HEK293 (cell line): Measurements from ENCODE around the gene DOCK3.

Source experiments
- CTCF ChIA-PET: fragments of 350-600 bp; formaldehyde crosslinking; extraction: SDS; loops from one replicate; lab custom pipeline; 2021; ENCODE audit warnings: antibody characterized with exemption; lab: Yijun Ruan, JAX
- POLR2A ChIA-PET: fragments of 300-600 bp; formaldehyde crosslinking; extraction: SDS; loops from one replicate; lab custom pipeline; 2020; ENCODE audit warnings: antibody characterized with exemption, inconsistent platforms; lab: Yijun Ruan, JAX
- H3K27ac ChIP-seq: fragments of 200-500 bp; sonication (Bioruptor generic); 2 replicates; pipeline ENCODE4 v1.5.1; 2014; ENCODE audit warnings: low read depth, low read length, control low read depth, inconsistent platforms; ENCODE audit errors: extremely low read depth
- H3K36me3 ChIP-seq, 2 experiments: fragments of 200-500 bp in 1 of 2; sonication (Bioruptor generic) in 1 of 2; 1 replicate in 1 of 2; 2 replicates in 1 of 2; pipeline ENCODE4 v1.5.1; 2014 to 2017; ENCODE audit warnings: inconsistent platforms in 2 of 2, low read length in 2 of 2; ENCODE audit not compliant: control insufficient read depth in 2 of 2, insufficient read depth in 1 of 2
- H3K4me1 ChIP-seq: fragments of 200-500 bp; sonication (Bioruptor generic); 2 replicates; pipeline ENCODE4 v1.5.1; 2014; ENCODE audit warnings: mild to moderate bottlenecking, low read length, inconsistent platforms; ENCODE audit not compliant: control insufficient read depth, insufficient read depth
- H3K4me3 ChIP-seq: 2 replicates; pipeline ENCODE4 v1.5.1; 2011; ENCODE audit warnings: low read depth, mild to moderate bottlenecking, control low read depth, low read length, moderate library complexity
- H3K9me3 ChIP-seq: fragments of 200-500 bp; sonication (Bioruptor generic); 2 replicates; pipeline ENCODE4 v1.5.1; 2014; ENCODE audit warnings: low read depth, low read length, inconsistent platforms; ENCODE audit not compliant: control insufficient read depth, insufficient read depth
- HOXA7 ChIP-seq: sonication (generic); formaldehyde crosslinking; IDR thresholded peaks from 2 replicates; pipeline ENCODE4 v1.8.1; 2022; ENCODE audit warnings: missing genetic modification reagents, borderline replicate concordance
- HOXD13 ChIP-seq: sonication (generic); formaldehyde crosslinking; IDR thresholded peaks from 2 replicates; pipeline ENCODE4 v1.8.0; 2022; ENCODE audit warnings: missing genetic modification reagents, borderline replicate concordance
- MZF1 ChIP-seq: fragments of 450-650 bp; formaldehyde crosslinking; IDR thresholded peaks from 2 replicates; pipeline ENCODE4 v1.5.1; 2017; ENCODE audit warnings: missing biosample characterization, missing genetic modification characterization, borderline replicate concordance
- RBAK ChIP-seq: fragments of 450-650 bp; formaldehyde crosslinking; IDR thresholded peaks from 2 replicates; pipeline ENCODE4 v1.5.1; 2016; ENCODE audit warnings: missing biosample characterization, missing genetic modification characterization
- SCRT1 ChIP-seq: fragments of 450-650 bp; formaldehyde crosslinking; IDR thresholded peaks from 2 replicates; pipeline ENCODE4 v1.5.1; 2016; ENCODE audit warnings: missing biosample characterization, missing genetic modification characterization, borderline replicate concordance
- SCRT2 ChIP-seq: fragments of 450-650 bp; formaldehyde crosslinking; IDR thresholded peaks from 2 replicates; pipeline ENCODE4 v1.5.1; 2016; ENCODE audit warnings: missing biosample characterization, missing genetic modification characterization
- ZBTB10 ChIP-seq: fragments of 450-650 bp; formaldehyde crosslinking; IDR thresholded peaks from 2 replicates; pipeline ENCODE4 v1.5.1; 2016; ENCODE audit warnings: missing biosample characterization, missing genetic modification characterization
- ZBTB17 ChIP-seq: fragments of 450-650 bp; formaldehyde crosslinking; IDR thresholded peaks from 2 replicates; pipeline ENCODE4 v1.5.1; 2016; ENCODE audit warnings: missing biosample characterization, missing genetic modification characterization
- ZNF10 ChIP-seq: fragments of 450-650 bp; formaldehyde crosslinking; IDR thresholded peaks from 2 replicates; pipeline ENCODE4 v1.5.1; 2017; ENCODE audit warnings: missing biosample characterization, missing genetic modification characterization
- ZNF133 ChIP-seq: fragments of 450-650 bp; formaldehyde crosslinking; IDR thresholded peaks from 2 replicates; pipeline ENCODE4 v1.5.1; 2016; ENCODE audit warnings: missing biosample characterization, missing genetic modification characterization
- ZNF140 ChIP-seq: fragments of 450-650 bp; formaldehyde crosslinking; IDR thresholded peaks from 2 replicates; pipeline ENCODE4 v1.5.1; 2016; ENCODE audit warnings: missing biosample characterization, missing genetic modification characterization
- ZNF157 ChIP-seq: fragments of 450-650 bp; formaldehyde crosslinking; IDR thresholded peaks from 2 replicates; pipeline ENCODE4 v1.5.1; 2016; ENCODE audit warnings: missing biosample characterization, missing genetic modification characterization
- ZNF174 ChIP-seq: fragments of 450-650 bp; formaldehyde crosslinking; IDR thresholded peaks from 2 replicates; pipeline ENCODE4 v1.5.0; 2017; ENCODE audit warnings: missing biosample characterization, mild to moderate bottlenecking, missing genetic modification characterization
- ZNF239 ChIP-seq: fragments of 450-650 bp; formaldehyde crosslinking; IDR thresholded peaks from 2 replicates; pipeline ENCODE4 v1.5.1; 2016; ENCODE audit warnings: missing biosample characterization, missing genetic modification characterization
- ZNF354C ChIP-seq: fragments of 450-650 bp; formaldehyde crosslinking; IDR thresholded peaks from 2 replicates; pipeline ENCODE4 v1.5.1; 2016; ENCODE audit warnings: missing biosample characterization, missing genetic modification characterization, low read depth, borderline replicate concordance
- ZNF362 ChIP-seq: fragments of 450-650 bp; formaldehyde crosslinking; IDR thresholded peaks from 2 replicates; pipeline ENCODE4 v1.5.1; 2016; ENCODE audit warnings: missing biosample characterization, missing genetic modification characterization
- ZNF37A ChIP-seq: fragments of 450-650 bp; IDR thresholded peaks from 2 replicates; pipeline ENCODE4 v1.5.1; 2018; ENCODE audit warnings: missing biosample characterization, missing genetic modification characterization
- ZNF394 ChIP-seq: fragments of 450-650 bp; formaldehyde crosslinking; IDR thresholded peaks from 2 replicates; pipeline ENCODE4 v1.5.1; 2016; ENCODE audit warnings: missing biosample characterization, missing genetic modification characterization, mild to moderate bottlenecking, moderate library complexity, borderline replicate concordance
- ZNF571 ChIP-seq: fragments of 450-650 bp; formaldehyde crosslinking; IDR thresholded peaks from 2 replicates; pipeline ENCODE4 v1.5.0; 2017; ENCODE audit warnings: missing biosample characterization, missing genetic modification characterization
- ZNF704 ChIP-seq: fragments of 450-650 bp; formaldehyde crosslinking; IDR thresholded peaks from 2 replicates; pipeline ENCODE4 v1.5.1; 2016; ENCODE audit warnings: missing biosample characterization, missing genetic modification characterization
- ZSCAN30 ChIP-seq: fragments of 450-650 bp; IDR thresholded peaks from 2 replicates; pipeline ENCODE4 v1.5.1; 2018; ENCODE audit warnings: missing biosample characterization, mild to moderate bottlenecking, missing genetic modification characterization, moderate library complexity
- ZSCAN5A ChIP-seq: fragments of 450-650 bp; formaldehyde crosslinking; IDR thresholded peaks from 2 replicates; pipeline ENCODE4 v1.5.1; 2016; ENCODE audit warnings: missing biosample characterization, missing genetic modification characterization

Gene DOCK3

GRCh38 chr3:50806806-50807205 is 132.1 kb downstream of the DOCK3 start:
- Histone ChIP-seq H3K4me1 (no peaks in the 10 kb centered on the region), H3K27ac (no peak overlapping the region), H3K9me3 (no peaks in the 10 kb centered on the region), H3K4me3 (no peak overlapping the region), H3K36me3 (no peaks in the 10 kb centered on the region)
- TF ChIP-seq RBAK (tag by site-specific recombination), result no peak
- no peak for TF ChIP-seq ZNF140 (tag by site-specific recombination)
- TF ChIP-seq ZBTB10 (tag by site-specific recombination), result no peak
- no peak for TF ChIP-seq HOXA7
- no peak for TF ChIP-seq ZNF704 (tag by site-specific recombination)
- TF ChIP-seq MZF1 (tag by site-specific recombination), result no peak
- TF ChIP-seq ZNF354C, result no peak
- TF ChIP-seq ZNF157 (tag by site-specific recombination), result no peak
- TF ChIP-seq ZNF571, result no peak
- no peak for TF ChIP-seq HOXD13 (CRISPR knock-in tag)
- no peak for TF ChIP-seq ZSCAN5A (tag by site-specific recombination)
- no peak for TF ChIP-seq SCRT1 (tag by site-specific recombination)
- TF ChIP-seq ZNF133 (tag by site-specific recombination), result no peak
- TF ChIP-seq ZSCAN30, result no peak
- no peak for TF ChIP-seq ZNF394 (tag by site-specific recombination)
- no peak for TF ChIP-seq ZNF239 (tag by site-specific recombination)
- no peak for TF ChIP-seq ZNF174 (tag by site-specific recombination)
- POLR2A ChIA-PET, result no interaction called here
- CTCF ChIA-PET, result no interaction called here

- H3K4me1 ChIP-seq, result no peaks in the 10 kb centered on the region
- no peaks in the 10 kb centered on the region for H3K9me3 ChIP-seq
- CTCF ChIA-PET, result no interaction called here
- TF ChIP-seq ZNF37A (no peak), ZNF10 (tag by site-specific recombination) (peak; percentile 64; the same call in 1 of the 2 replicates), ZNF362 (tag by site-specific recombination) (0 out of 2 replicates have a peak, but pooled peaks have one; percentile 11), ZBTB17 (0 out of 2 replicates have a peak, but pooled peaks have one; percentile 13), SCRT2 (tag by site-specific recombination) (peak; percentile 58; the same call in 1 of the 2 replicates)
- no peak overlapping the region for H3K27ac ChIP-seq
- POLR2A ChIA-PET, result no interaction called here
- H3K4me3 ChIP-seq, result no peak overlapping the region
- no peaks in the 10 kb centered on the region for H3K36me3 ChIP-seq
Observed at GRCh38 chr3:50807266-50807665, 132.5 kb downstream of the DOCK3 start.
